Keratinocyte (primary cell): ENCODE results near the gene CD109. TPM values are rescaled to one million over a fixed set of nuclear protein-coding genes. Genes with fewer than 3 reads are reported as not detected.
"Not testable (repeated sequence)": the region's sequence is repeated elsewhere in the genome, so short reads cannot be mapped to it uniquely, and the experiment has no call there.

Experiments
- DNase-seq: peaks from one replicate; pipeline ENCODE4 v3.0.0-alpha.2; 2011; ENCODE audit warnings: low read depth, missing footprints, low spot score
- FAIRE-seq: peaks from 2 replicates; lab custom pipeline; 2011; peaks lifted over from hg19 to GRCh38; lab: Jason Lieb, UNC
- H2AFZ ChIP-seq: 2 replicates; pipeline ENCODE4 v1.6.0; 2012; ENCODE audit warnings: low read length, control low read depth, inconsistent platforms; ENCODE audit not compliant: control insufficient read depth
- H3K27ac ChIP-seq: 2 replicates; pipeline ENCODE4 v1.5.1; 2011; ENCODE audit warnings: low read length; ENCODE audit not compliant: control insufficient read depth, insufficient read depth
- H3K27me3 ChIP-seq: 3 replicates; pipeline ENCODE4 v1.6.0; 2011; ENCODE audit warnings: low read length; ENCODE audit not compliant: control insufficient read depth, insufficient read depth; ENCODE audit errors: extremely low read depth
- H3K36me3 ChIP-seq, 2 experiments: 2 replicates in 1 of 2; 3 replicates in 1 of 2; pipeline ENCODE4 v1.5.1; 2011; ENCODE audit warnings: low read length in 2 of 2, mild to moderate bottlenecking in 1 of 2; ENCODE audit not compliant: control insufficient read depth in 2 of 2, insufficient read depth in 2 of 2; ENCODE audit errors: extremely low read depth in 1 of 2
- H3K4me1 ChIP-seq: 3 replicates; pipeline ENCODE4 v1.5.1; 2011; ENCODE audit warnings: low read length; ENCODE audit not compliant: control insufficient read depth, insufficient read depth; ENCODE audit errors: extremely low read depth
- H3K4me2 ChIP-seq: 3 replicates; pipeline ENCODE4 v1.6.0; 2011; ENCODE audit warnings: low read depth, low read length; ENCODE audit not compliant: control insufficient read depth, insufficient read depth; ENCODE audit errors: extremely low read depth
- H3K4me3 ChIP-seq, 3 experiments: fragments of 200-600 bp in 1 of 3; sonication (generic) in 1 of 3; 2 replicates in 2 of 3; 3 replicates in 1 of 3; pipeline ENCODE4 v1.5.1; 2011 to 2016; ENCODE audit warnings: low read length in 3 of 3, mild to moderate bottlenecking in 3 of 3, control low read depth in 2 of 3, inconsistent platforms in 1 of 3, low read depth in 1 of 3, mixed read lengths in 1 of 3, mixed run types in 1 of 3, moderate library complexity in 1 of 3; ENCODE audit not compliant: control insufficient read depth in 2 of 3, insufficient read depth in 2 of 3; ENCODE audit errors: extremely low read depth in 1 of 3
- H3K79me2 ChIP-seq: 2 replicates; pipeline ENCODE4 v1.6.0; 2012; ENCODE audit warnings: low read length; ENCODE audit not compliant: control insufficient read depth, insufficient read depth
- H3K9ac ChIP-seq: 3 replicates; pipeline ENCODE4 v1.6.0; 2011; ENCODE audit warnings: low read length; ENCODE audit not compliant: control insufficient read depth, insufficient read depth; ENCODE audit errors: extremely low read depth
- H3K9me1 ChIP-seq: 3 replicates; pipeline ENCODE4 v1.6.0; 2011; ENCODE audit warnings: low read length; ENCODE audit not compliant: control insufficient read depth, insufficient read depth; ENCODE audit errors: extremely low read depth
- H3K9me3 ChIP-seq: 2 replicates; pipeline ENCODE4 v1.5.1; 2012; ENCODE audit warnings: low read depth, low read length; ENCODE audit not compliant: control insufficient read depth
- H4K20me1 ChIP-seq: 3 replicates; pipeline ENCODE4 v1.6.0; 2011; ENCODE audit warnings: low read length; ENCODE audit not compliant: control insufficient read depth, insufficient read depth; ENCODE audit errors: extremely low read depth
- EZH2 ChIP-seq: IDR thresholded peaks from one replicate; pipeline ENCODE4 v1.6.1; 2012; ENCODE audit warnings: inconsistent platforms, mild to moderate bottlenecking, low read length, moderate library complexity
- dilution Hi-C: fragments of 300-500 bp; cut with MboI; formaldehyde crosslinking; loops from one replicate; pipeline ENCODE4 v1.7.0; 2020; ENCODE audit warnings: low sequenced_read_pairs; ENCODE audit not compliant: extremely low pct_ligation_motif_present
- polyA plus RNA-seq, 5 experiments: library from polyadenylated mRNA; depleted of rRNA in 3 of 5; stranded (reverse) in 3 of 5; stranded (forward) in 1 of 5; unstranded in 1 of 5; fragments of >200 nt; gene quantifications; 1 replicate in 1 of 5; 2 replicates in 3 of 5; 3 replicates in 1 of 5; pipeline versions ENCODE4 v1.2.1 to v1.2.3, GENCODE V29; 2011 to 2012; ENCODE audit warnings: missing spikeins in 2 of 5, low read depth in 1 of 5, low replicate concordance in 1 of 5
- TF ChIP-seq, protein P1 (sequence below), 3 experiments: IDR thresholded peaks in 1 of 3; conservative IDR thresholded peaks in 1 of 3; optimal IDR thresholded peaks in 1 of 3; 2 replicates in 2 of 3; 3 replicates in 1 of 3; pipeline versions ENCODE3 to v1.5.1; 2011; ENCODE audit warnings: low read length in 3 of 3, mild to moderate bottlenecking in 3 of 3, moderate library complexity in 2 of 3, control low read depth in 1 of 3, inconsistent platforms in 1 of 3; ENCODE audit not compliant: insufficient read depth in 2 of 3; ENCODE audit errors: extremely low read depth in 1 of 3

CD109 gene
- polyA plus RNA-seq, 1 donor (not counting 4 experiments of a cell fraction or from before 2014, with no cell fraction given) = 58.2 TPM

DNA sequence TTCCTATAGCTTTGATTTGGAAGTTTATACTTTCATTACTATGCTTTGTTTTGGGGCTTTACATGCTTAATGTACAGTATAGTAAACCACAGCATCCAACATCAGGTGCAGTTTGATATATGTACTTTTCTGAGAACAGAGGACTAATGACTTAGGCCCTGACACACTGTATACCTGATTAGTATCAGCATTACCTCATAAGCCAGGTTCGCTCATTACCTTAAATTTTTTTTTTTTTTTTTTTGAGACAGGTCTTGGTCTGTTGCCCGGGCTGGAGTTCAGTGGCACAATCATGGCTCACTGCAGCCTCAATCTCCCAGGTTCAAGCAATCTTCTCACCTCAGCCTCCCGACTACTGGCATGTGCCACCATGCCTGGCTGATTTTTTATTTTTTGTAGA lies 28.4 kb downstream of the CD109 start:
- Histone ChIP-seq H2AFZ (no peak overlapping the region), H3K9ac (peak overlapping the region; percentile 44), H3K27me3 (no peaks in the 10 kb centered on the region), H3K9me3 (no peaks in the 10 kb centered on the region), H3K4me2 (peak overlapping the region; percentile 13), H4K20me1 (no peaks in the 10 kb centered on the region), H3K36me3 (peaks cover 0 to 7% of the 10 kb centered on the region in 2 experiments), H3K4me1 (peaks cover 18% of the 10 kb centered on the region), H3K9me1 (no peaks in the 10 kb centered on the region), H3K27ac (peak overlapping the region; percentile 61), H3K79me2 (peaks cover 3% of the 10 kb centered on the region), H3K4me3 (no peak overlapping the region)
- dilution Hi-C loops = no loop called here
- no peak for TF ChIP-seq EZH2
- TF ChIP-seq, protein P1, sequence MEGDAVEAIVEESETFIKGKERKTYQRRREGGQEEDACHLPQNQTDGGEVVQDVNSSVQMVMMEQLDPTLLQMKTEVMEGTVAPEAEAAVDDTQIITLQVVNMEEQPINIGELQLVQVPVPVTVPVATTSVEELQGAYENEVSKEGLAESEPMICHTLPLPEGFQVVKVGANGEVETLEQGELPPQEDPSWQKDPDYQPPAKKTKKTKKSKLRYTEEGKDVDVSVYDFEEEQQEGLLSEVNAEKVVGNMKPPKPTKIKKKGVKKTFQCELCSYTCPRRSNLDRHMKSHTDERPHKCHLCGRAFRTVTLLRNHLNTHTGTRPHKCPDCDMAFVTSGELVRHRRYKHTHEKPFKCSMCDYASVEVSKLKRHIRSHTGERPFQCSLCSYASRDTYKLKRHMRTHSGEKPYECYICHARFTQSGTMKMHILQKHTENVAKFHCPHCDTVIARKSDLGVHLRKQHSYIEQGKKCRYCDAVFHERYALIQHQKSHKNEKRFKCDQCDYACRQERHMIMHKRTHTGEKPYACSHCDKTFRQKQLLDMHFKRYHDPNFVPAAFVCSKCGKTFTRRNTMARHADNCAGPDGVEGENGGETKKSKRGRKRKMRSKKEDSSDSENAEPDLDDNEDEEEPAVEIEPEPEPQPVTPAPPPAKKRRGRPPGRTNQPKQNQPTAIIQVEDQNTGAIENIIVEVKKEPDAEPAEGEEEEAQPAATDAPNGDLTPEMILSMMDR (optimal IDR thresholded peaks at IDR 0.05 in 1 of 3, IDR thresholded peaks at IDR 0.05 in 1 of 3, conservative IDR thresholded peaks at IDR 0.05 in 1 of 3; ENCODE audit: extremely low read depth in 1 of 3, insufficient read depth in 2 of 3, low read length in 3 of 3) = no peak
- no peak for DNase-seq
- FAIRE-seq = no peak

DNA sequence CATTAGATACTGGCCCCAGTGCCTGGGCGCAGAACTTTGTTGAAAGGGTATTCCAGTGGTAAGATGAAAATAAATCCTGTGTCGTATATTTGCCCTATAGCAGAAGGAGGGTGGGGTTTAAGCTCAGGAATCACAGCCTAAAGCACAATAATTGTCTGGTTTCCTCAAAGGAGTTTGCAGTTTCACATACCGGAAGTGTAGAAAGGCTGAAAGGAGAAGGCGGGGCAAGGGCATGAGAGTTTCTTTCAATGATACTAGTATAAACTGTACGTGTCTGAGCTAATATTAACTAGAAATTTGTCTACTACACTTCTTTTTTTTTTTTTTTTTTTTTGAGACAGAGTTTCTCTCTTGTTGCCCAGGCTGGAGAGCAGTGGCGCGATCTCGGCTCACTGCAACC lies 29.2 kb downstream of the CD109 start:
- H3K9ac ChIP-seq, H3K27me3 ChIP-seq, H3K79me2 ChIP-seq, H3K36me3 ChIP-seq, H3K4me3 ChIP-seq, H4K20me1 ChIP-seq, dilution Hi-C loops, DNase-seq, H3K9me3 ChIP-seq, H3K9me1 ChIP-seq, H2AFZ ChIP-seq: not testable (repeated sequence)
- Histone ChIP-seq H3K27ac (peak overlapping the region; percentile 61), H3K4me2 (peak overlapping the region; percentile 13), H3K4me1 (peaks cover 18% of the 10 kb centered on the region)
- peak; percentile 97 for FAIRE-seq

DNA sequence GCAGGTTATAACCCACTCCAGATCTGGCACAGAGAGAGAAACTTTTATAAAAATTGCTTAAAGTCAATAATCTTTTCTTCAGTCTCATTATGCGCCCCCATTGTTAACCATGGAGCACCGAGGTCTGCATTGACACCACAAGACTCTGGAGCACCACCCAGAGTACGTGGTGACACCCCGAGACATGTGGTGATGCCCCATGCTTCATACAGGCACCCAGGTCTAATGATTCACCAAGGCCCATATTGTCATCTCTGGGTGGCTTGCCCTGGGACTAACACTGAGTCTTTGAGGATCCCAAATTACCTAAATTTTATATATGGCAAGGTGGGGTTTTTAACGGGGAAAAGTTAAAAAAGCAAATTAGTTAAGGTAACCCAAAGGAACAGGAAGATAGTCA lies 31.1 kb downstream of the CD109 start:
- no peak for FAIRE-seq
- dilution Hi-C loops = no loop called here

More for the DNA sequence above, 31.1 kb downstream of the CD109 start:
- TF ChIP-seq, protein P1 (optimal IDR thresholded peaks at IDR 0.05 in 1 of 3, IDR thresholded peaks at IDR 0.05 in 1 of 3, conservative IDR thresholded peaks at IDR 0.05 in 1 of 3; ENCODE audit: extremely low read depth in 1 of 3, insufficient read depth in 2 of 3, low read length in 3 of 3) = no peak
- no peak for TF ChIP-seq EZH2
- Histone ChIP-seq H3K27ac (no peak overlapping the region), H3K36me3 (peaks cover 0 to 13% of the 10 kb centered on the region in 2 experiments), H4K20me1 (no peaks in the 10 kb centered on the region), H3K27me3 (no peaks in the 10 kb centered on the region), H3K4me3 (no peak overlapping the region), H3K79me2 (no peaks in the 10 kb centered on the region), H3K4me1 (peaks cover 17% of the 10 kb centered on the region), H3K9ac (no peak overlapping the region), H2AFZ (no peak overlapping the region), H3K4me2 (no peak overlapping the region), H3K9me1 (no peaks in the 10 kb centered on the region), H3K9me3 (no peaks in the 10 kb centered on the region)
- no peak for DNase-seq
